SK-N-SH (cell line): ENCODE data around the gene KIFAP3.
A peak's percentile ranks its signal among the peaks of the same experiment; 100 is the strongest.

Experiments
- CHD2 ChIP-seq: fragments of 150-350 bp; IDR thresholded peaks from 2 replicates; pipeline ENCODE4 v1.6.1; 2018; ENCODE audit warnings: low read length; ENCODE audit not compliant: partially characterized antibody
- CTCF ChIP-seq: fragments of 200-600 bp; sonication (generic); IDR thresholded peaks from 2 replicates; pipeline ENCODE4 v1.6.1; 2017; ENCODE audit warnings: antibody characterized with exemption, mild to moderate bottlenecking, moderate library complexity
- EP300 ChIP-seq, 2 experiments: IDR thresholded peaks; 2 replicates each; pipeline versions ENCODE4 v1.4.0 to v1.6.1; 2012; ENCODE audit warnings: borderline replicate concordance in 1 of 2, low read depth in 1 of 2, low read length in 1 of 2
- JUND ChIP-seq: IDR thresholded peaks from 2 replicates; pipeline ENCODE4 v1.4.0; 2012
- POLR2AphosphoS5 ChIP-seq: IDR thresholded peaks from 2 replicates; pipeline ENCODE4 v1.6.1; 2012; ENCODE audit warnings: low read depth, low read length
- RAD21 ChIP-seq: IDR thresholded peaks from 2 replicates; pipeline ENCODE4 v1.6.1; 2012; ENCODE audit warnings: mild to moderate bottlenecking, low read length
- RXRA ChIP-seq: IDR thresholded peaks from 2 replicates; pipeline ENCODE4 v1.4.0; 2012; ENCODE audit warnings: low read depth, mild to moderate bottlenecking, borderline replicate concordance
- SIN3A ChIP-seq: IDR thresholded peaks from 2 replicates; pipeline ENCODE4 v1.6.1; 2012; ENCODE audit warnings: low read depth, mild to moderate bottlenecking, low read length, moderate library complexity, borderline replicate concordance
- SMC3 ChIP-seq: IDR thresholded peaks from 2 replicates; pipeline ENCODE4 v1.6.1; 2012; ENCODE audit warnings: low read depth, low read length, improper control_type of control experiment
- TAF1 ChIP-seq: IDR thresholded peaks from 2 replicates; pipeline ENCODE4 v1.6.1; 2012; ENCODE audit warnings: low read depth, mild to moderate bottlenecking, low read length, moderate library complexity, borderline replicate concordance
- TF ChIP-seq, protein P1 (sequence below): IDR thresholded peaks from 2 replicates; pipeline ENCODE4; 2012
- TF ChIP-seq, protein P2 (sequence below): IDR thresholded peaks from 2 replicates; pipeline ENCODE4 v1.4.0; 2012; ENCODE audit warnings: low read depth
- TF ChIP-seq, protein P3 (sequence below): fragments of 150-350 bp; IDR thresholded peaks from 2 replicates; pipeline ENCODE4 v1.6.1; 2017; ENCODE audit warnings: antibody characterized with exemption, low read length, low read depth, borderline replicate concordance

- TF ChIP-seq POLR2AphosphoS5: no peak; the same call in 1 of the 2 replicates
- no peak for TF ChIP-seq CTCF
- TF ChIP-seq, protein P1, sequence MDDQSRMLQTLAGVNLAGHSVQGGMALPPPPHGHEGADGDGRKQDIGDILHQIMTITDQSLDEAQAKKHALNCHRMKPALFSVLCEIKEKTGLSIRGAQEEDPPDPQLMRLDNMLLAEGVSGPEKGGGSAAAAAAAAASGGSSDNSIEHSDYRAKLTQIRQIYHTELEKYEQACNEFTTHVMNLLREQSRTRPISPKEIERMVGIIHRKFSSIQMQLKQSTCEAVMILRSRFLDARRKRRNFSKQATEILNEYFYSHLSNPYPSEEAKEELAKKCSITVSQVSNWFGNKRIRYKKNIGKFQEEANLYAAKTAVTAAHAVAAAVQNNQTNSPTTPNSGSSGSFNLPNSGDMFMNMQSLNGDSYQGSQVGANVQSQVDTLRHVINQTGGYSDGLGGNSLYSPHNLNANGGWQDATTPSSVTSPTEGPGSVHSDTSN: peak; percentile 77
- no peak for TF ChIP-seq TAF1
- TF ChIP-seq, protein P2, sequence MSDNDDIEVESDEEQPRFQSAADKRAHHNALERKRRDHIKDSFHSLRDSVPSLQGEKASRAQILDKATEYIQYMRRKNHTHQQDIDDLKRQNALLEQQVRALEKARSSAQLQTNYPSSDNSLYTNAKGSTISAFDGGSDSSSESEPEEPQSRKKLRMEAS: no peak
- TF ChIP-seq, protein P3, sequence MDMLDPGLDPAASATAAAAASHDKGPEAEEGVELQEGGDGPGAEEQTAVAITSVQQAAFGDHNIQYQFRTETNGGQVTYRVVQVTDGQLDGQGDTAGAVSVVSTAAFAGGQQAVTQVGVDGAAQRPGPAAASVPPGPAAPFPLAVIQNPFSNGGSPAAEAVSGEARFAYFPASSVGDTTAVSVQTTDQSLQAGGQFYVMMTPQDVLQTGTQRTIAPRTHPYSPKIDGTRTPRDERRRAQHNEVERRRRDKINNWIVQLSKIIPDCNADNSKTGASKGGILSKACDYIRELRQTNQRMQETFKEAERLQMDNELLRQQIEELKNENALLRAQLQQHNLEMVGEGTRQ: no peak
- TF ChIP-seq CHD2: no peak
- no peak for TF ChIP-seq SIN3A
- TF ChIP-seq RAD21: no peak
- TF ChIP-seq SMC3: no peak
- 0 out of 2 replicates have a peak, but pooled peaks have one; percentile 4 for TF ChIP-seq JUND
- peak in 1 of 2 experiments; percentile 59; a peak in 1 of 4 replicates for TF ChIP-seq EP300 (IDR thresholded peaks at IDR 0.05; ENCODE audit: borderline replicate concordance in 1 of 2, low read depth in 1 of 2, low read length in 1 of 2)
- no peak for TF ChIP-seq RXRA
These were observed 142.7 kb downstream of the KIFAP3 start for GRCh38 chr1:169931795-169932231.
